Activated CD4-positive, alpha-beta memory T cell treated with anti-CD3 and anti-CD28 coated beads, Interleukin-2, amount 10 ng/mL, durations not matched to agents 7 days and 5 days (primary cell): ENCODE results near the gene ETFA. TPM values are rescaled to one million over a fixed set of nuclear protein-coding genes. Genes with fewer than 3 reads are reported as not detected.
"Not testable (repeated sequence)": the region's sequence is repeated elsewhere in the genome, so short reads cannot be mapped to it uniquely, and the experiment has no call there.

Experiments used
- CTCF ChIA-PET: fragments of 350-600 bp; sonication (Branson Sonifier 250); formaldehyde crosslinking; loops from one replicate; lab custom pipeline; 2021; ENCODE audit warnings: antibody characterized with exemption, inconsistent platforms; lab: Charles Lee
- POLR2A ChIA-PET: fragments of 350-600 bp; sonication (Branson Sonifier 250); formaldehyde crosslinking; loops from one replicate; lab custom pipeline; 2021; ENCODE audit warnings: antibody characterized with exemption; lab: Charles Lee
- DNase-seq: peaks from one replicate; pipeline ENCODE4 v3.0.0-alpha.2; 2020
- H3K27ac Mint-ChIP-seq: one replicate; pipeline ENCODE4 v1.8.0; 2021; ENCODE audit warnings: mild to moderate bottlenecking, mixed read lengths
- H3K27me3 Mint-ChIP-seq: one replicate; pipeline ENCODE4 v1.8.0; 2021; ENCODE audit warnings: mixed read lengths
- H3K36me3 Mint-ChIP-seq: one replicate; pipeline ENCODE4 v1.8.0; 2021; ENCODE audit warnings: low read depth, mixed read lengths
- H3K4me1 Mint-ChIP-seq: one replicate; pipeline ENCODE4 v1.8.0; 2021; ENCODE audit warnings: mixed read lengths
- H3K4me3 Mint-ChIP-seq: one replicate; pipeline ENCODE4 v1.8.0; 2021; ENCODE audit warnings: mild to moderate bottlenecking, mixed read lengths
- H3K9me3 Mint-ChIP-seq: one replicate; pipeline ENCODE4 v1.8.0; 2021; ENCODE audit warnings: mixed read lengths
- total RNA-seq, 2 experiments: library from RNA; stranded (reverse); gene quantifications; one replicate each; pipeline ENCODE4 v1.2.3, GENCODE V29; 2021

The ETFA gene
- total RNA-seq, 2 experiments from 2014 or later: 109 to 112 TPM

- CTCF ChIA-PET: no interaction called here
- Mint-ChIP-seq H3K4me1 (no peaks in the 10 kb centered on the region), H3K36me3 (peaks cover 50% of the 10 kb centered on the region)
Measured at GRCh38 chr15:76274821-76275220, 36.4 kb downstream of the ETFA start.

GRCh38 chr15:76274226-76274625, 37.0 kb downstream of the ETFA start:
- Mint-ChIP-seq H3K9me3 (peaks cover 2% of the 10 kb centered on the region), H3K27ac (no peak overlapping the region), H3K36me3 (peaks cover 51% of the 10 kb centered on the region), H3K27me3 (no peaks in the 10 kb centered on the region), H3K4me3 (no peak overlapping the region), H3K4me1 (no peaks in the 10 kb centered on the region)
- POLR2A ChIA-PET: no interaction called here
- CTCF ChIA-PET: no interaction called here
- DNase-seq: no peak

More at GRCh38 chr15:76274821-76275220, 36.4 kb downstream of the ETFA start:
- no peak for DNase-seq
- POLR2A ChIA-PET: no interaction called here
- Mint-ChIP-seq H3K4me3 (no peak overlapping the region), H3K27me3 (no peaks in the 10 kb centered on the region), H3K9me3 (peaks cover 2% of the 10 kb centered on the region), H3K27ac (no peak overlapping the region)

- H3K4me3 Mint-ChIP-seq: no peak overlapping the region
- DNase-seq: no peak
- no peaks in the 10 kb centered on the region for H3K4me1 Mint-ChIP-seq
- POLR2A ChIA-PET: no interaction called here
- H3K9me3 Mint-ChIP-seq: peaks cover 8% of the 10 kb centered on the region
- CTCF ChIA-PET: no interaction called here
- H3K27me3 Mint-ChIP-seq: no peaks in the 10 kb centered on the region
- no peak overlapping the region for H3K27ac Mint-ChIP-seq
- peaks cover 59% of the 10 kb centered on the region for H3K36me3 Mint-ChIP-seq
Measured at GRCh38 chr15:76270876-76271275, 40.4 kb downstream of the ETFA start.

- POLR2A ChIA-PET: no interaction called here
- Mint-ChIP-seq H3K9me3 (peaks cover 31% of the 10 kb centered on the region), H3K27ac (no peak overlapping the region), H3K27me3 (no peaks in the 10 kb centered on the region), H3K4me1 (peaks cover 7% of the 10 kb centered on the region), H3K36me3 (peaks cover 81% of the 10 kb centered on the region), H3K4me3 (no peak overlapping the region)
- no peak for DNase-seq
- CTCF ChIA-PET: no interaction called here
Measured at GRCh38 chr15:76267077-76267476, 44.2 kb downstream of the ETFA start.

GRCh38 chr15:76265769-76266168, 45.5 kb downstream of the ETFA start:
- H3K4me3 Mint-ChIP-seq, H3K4me1 Mint-ChIP-seq, H3K27ac Mint-ChIP-seq, CTCF ChIA-PET, H3K27me3 Mint-ChIP-seq, POLR2A ChIA-PET, DNase-seq: not testable (repeated sequence)
- Mint-ChIP-seq H3K9me3 (peaks cover 32% of the 10 kb centered on the region), H3K36me3 (peaks cover 93% of the 10 kb centered on the region)

- DNase-seq: no peak
- Mint-ChIP-seq H3K9me3 (peaks cover 20% of the 10 kb centered on the region), H3K36me3 (peaks cover 70% of the 10 kb centered on the region), H3K4me1 (peaks cover 7% of the 10 kb centered on the region), H3K27me3 (no peaks in the 10 kb centered on the region), H3K27ac (no peak overlapping the region), H3K4me3 (no peak overlapping the region)
- ChIA-PET CTCF (no interaction called here), POLR2A (no interaction called here)
Measured at GRCh38 chr15:76260246-76260938, 50.9 kb downstream of the ETFA start.

GRCh38 chr15:76259392-76259791, 51.9 kb downstream of the ETFA start:
- no peak for DNase-seq
- CTCF ChIA-PET: interaction anchor here (0.6 kb wide), 1 partner anchor 13 kb away, joined by 3 read pairs; no protein-coding TSS in a partner anchor
- Mint-ChIP-seq H3K36me3 (peaks cover 60% of the 10 kb centered on the region), H3K27ac (no peak overlapping the region), H3K4me1 (peaks cover 7% of the 10 kb centered on the region), H3K9me3 (peaks cover 13% of the 10 kb centered on the region), H3K4me3 (no peak overlapping the region), H3K27me3 (no peaks in the 10 kb centered on the region)
- POLR2A ChIA-PET: no interaction called here

GRCh38 chr15:76258460-76258859, 52.8 kb downstream of the ETFA start:
- no peak for DNase-seq
- H3K9me3 Mint-ChIP-seq: peaks cover 5% of the 10 kb centered on the region
- CTCF ChIA-PET: no interaction called here
- H3K27me3 Mint-ChIP-seq: no peaks in the 10 kb centered on the region
- peaks cover 7% of the 10 kb centered on the region for H3K4me1 Mint-ChIP-seq
- no peak overlapping the region for H3K27ac Mint-ChIP-seq
- POLR2A ChIA-PET: no interaction called here
- no peak overlapping the region for H3K4me3 Mint-ChIP-seq
- H3K36me3 Mint-ChIP-seq: peaks cover 51% of the 10 kb centered on the region

GRCh38 chr15:76253691-76254473, 57.4 kb downstream of the ETFA start:
- H3K4me1 Mint-ChIP-seq: peaks cover 5% of the 10 kb centered on the region
- no peaks in the 10 kb centered on the region for H3K27me3 Mint-ChIP-seq
- ChIA-PET CTCF (no interaction called here), POLR2A (interaction anchor here (0.9 kb wide), 1 partner anchor 81 kb away, joined by 3 read pairs; no protein-coding TSS in a partner anchor)
- H3K4me3 Mint-ChIP-seq: no peak overlapping the region
- H3K36me3 Mint-ChIP-seq: peaks cover 9% of the 10 kb centered on the region
- H3K9me3 Mint-ChIP-seq: no peaks in the 10 kb centered on the region
- no peak overlapping the region for H3K27ac Mint-ChIP-seq
- DNase-seq: no peak

- ChIA-PET CTCF (no interaction called here), POLR2A (no interaction called here)
- no peak for DNase-seq
- H3K4me3 Mint-ChIP-seq: no peak overlapping the region
- H3K4me1 Mint-ChIP-seq: peaks cover 5% of the 10 kb centered on the region
- H3K9me3 Mint-ChIP-seq: no peaks in the 10 kb centered on the region
- no peaks in the 10 kb centered on the region for H3K27me3 Mint-ChIP-seq
- no peak overlapping the region for H3K27ac Mint-ChIP-seq
- H3K36me3 Mint-ChIP-seq: peaks cover 4% of the 10 kb centered on the region
Measured at GRCh38 chr15:76252249-76252648, 59.0 kb downstream of the ETFA start.

GRCh38 chr15:76251717-76252116, 59.6 kb downstream of the ETFA start:
- POLR2A ChIA-PET: no interaction called here
- H3K36me3 Mint-ChIP-seq: peaks cover 4% of the 10 kb centered on the region
- no peak for DNase-seq
- CTCF ChIA-PET: no interaction called here
- H3K27me3 Mint-ChIP-seq: no peaks in the 10 kb centered on the region
- H3K27ac Mint-ChIP-seq: no peak overlapping the region
- H3K4me1 Mint-ChIP-seq: peaks cover 5% of the 10 kb centered on the region
- no peaks in the 10 kb centered on the region for H3K9me3 Mint-ChIP-seq
- no peak overlapping the region for H3K4me3 Mint-ChIP-seq

- ChIA-PET POLR2A (no interaction called here), CTCF (interaction anchor here (1.4 kb wide), 1 partner anchor 1298 kb away, joined by 3 read pairs; no protein-coding TSS in a partner anchor)
- Mint-ChIP-seq H3K27me3 (no peaks in the 10 kb centered on the region), H3K27ac (no peak overlapping the region), H3K36me3 (peaks cover 7% of the 10 kb centered on the region), H3K4me1 (no peaks in the 10 kb centered on the region), H3K9me3 (no peaks in the 10 kb centered on the region), H3K4me3 (no peak overlapping the region)
- no peak for DNase-seq
Measured at GRCh38 chr15:76245072-76245610, 66.1 kb downstream of the ETFA start.

GRCh38 chr15:76239786-76240185, 71.5 kb downstream of the ETFA start:
- Mint-ChIP-seq H3K27me3 (no peaks in the 10 kb centered on the region), H3K9me3 (no peaks in the 10 kb centered on the region), H3K27ac (no peak overlapping the region), H3K4me1 (no peaks in the 10 kb centered on the region), H3K36me3 (peaks cover 7% of the 10 kb centered on the region), H3K4me3 (no peak overlapping the region)
- no peak for DNase-seq
- ChIA-PET POLR2A (no interaction called here), CTCF (no interaction called here)
